ENCODE measurements around the gene TMEM134. TPM values are rescaled to one million over a fixed set of nuclear protein-coding genes. Genes with fewer than 3 reads are reported as not detected.
A peak's percentile ranks its signal among the peaks of the same experiment; 100 is the strongest.

The TMEM134 gene
- total RNA-seq, 4 donors from 2014 or later, result 49.2 to 184 (median 96.6) TPM

DNA sequence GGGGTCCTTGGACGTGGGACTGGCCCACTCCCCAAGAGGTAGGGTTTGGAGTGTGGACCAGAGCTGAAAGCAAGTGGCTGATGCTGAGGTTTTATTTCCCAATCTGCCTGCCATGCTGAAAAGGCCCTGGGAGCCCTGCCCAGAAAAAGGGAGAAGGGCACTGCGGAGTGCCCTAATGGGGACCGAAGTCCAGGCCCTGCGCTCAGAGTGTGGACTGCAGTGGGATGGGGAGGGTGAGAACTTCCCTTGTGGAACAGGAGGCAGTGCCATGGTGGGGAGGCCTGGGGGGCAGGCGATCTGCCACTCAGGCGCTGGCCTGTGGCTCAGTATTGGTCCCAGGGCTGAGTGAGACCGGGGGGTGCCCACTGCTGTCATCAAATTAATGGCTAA is 20.8 kb downstream of the TMEM134 start:
- H3K27ac ChIP-seq, result no peak overlapping the region
- no peaks in the 10 kb centered on the region for H3K36me3 ChIP-seq
- peaks cover 0 to 23% (median 12%) of the 10 kb centered on the region in 4 donors for H3K4me1 ChIP-seq
- H3K4me3 ChIP-seq, result no peak overlapping the region
- 89 to 90% methylated on average over 7 of the region's 7 CpGs for WGBS, 2 donors
- DNase-seq (ENCODE audit: low spot score in 2 of 2), result no peak
- H3K27me3 ChIP-seq, result no peaks in the 10 kb centered on the region
- no peaks in the 10 kb centered on the region for H3K9me3 ChIP-seq
- TF ChIP-seq, protein P1, sequence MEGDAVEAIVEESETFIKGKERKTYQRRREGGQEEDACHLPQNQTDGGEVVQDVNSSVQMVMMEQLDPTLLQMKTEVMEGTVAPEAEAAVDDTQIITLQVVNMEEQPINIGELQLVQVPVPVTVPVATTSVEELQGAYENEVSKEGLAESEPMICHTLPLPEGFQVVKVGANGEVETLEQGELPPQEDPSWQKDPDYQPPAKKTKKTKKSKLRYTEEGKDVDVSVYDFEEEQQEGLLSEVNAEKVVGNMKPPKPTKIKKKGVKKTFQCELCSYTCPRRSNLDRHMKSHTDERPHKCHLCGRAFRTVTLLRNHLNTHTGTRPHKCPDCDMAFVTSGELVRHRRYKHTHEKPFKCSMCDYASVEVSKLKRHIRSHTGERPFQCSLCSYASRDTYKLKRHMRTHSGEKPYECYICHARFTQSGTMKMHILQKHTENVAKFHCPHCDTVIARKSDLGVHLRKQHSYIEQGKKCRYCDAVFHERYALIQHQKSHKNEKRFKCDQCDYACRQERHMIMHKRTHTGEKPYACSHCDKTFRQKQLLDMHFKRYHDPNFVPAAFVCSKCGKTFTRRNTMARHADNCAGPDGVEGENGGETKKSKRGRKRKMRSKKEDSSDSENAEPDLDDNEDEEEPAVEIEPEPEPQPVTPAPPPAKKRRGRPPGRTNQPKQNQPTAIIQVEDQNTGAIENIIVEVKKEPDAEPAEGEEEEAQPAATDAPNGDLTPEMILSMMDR (IDR thresholded peaks at IDR 0.05), result no peak
- TF ChIP-seq POLR2A (IDR thresholded peaks at IDR 0.05) (no peak), EP300 (IDR thresholded peaks at IDR 0.05) (no peak)

- Histone ChIP-seq H3K27me3 (no peaks in the 10 kb centered on the region), H3K27ac (no peak overlapping the region), H3K36me3 (peaks cover 0 to 16% (median 0%) of the 10 kb centered on the region in 3 donors), H3K4me1 (peaks cover 0 to 40% (median 25%) of the 10 kb centered on the region in 4 donors), H3K4me3 (no peak overlapping the region), H3K9me3 (no peaks in the 10 kb centered on the region)
- DNase-seq (ENCODE audit: low spot score in 2 of 2), result no peak
- WGBS, 2 donors, result 72 to 86% methylated on average over 5 of the region's 5 CpGs
- TF ChIP-seq, protein P1 (IDR thresholded peaks at IDR 0.05), result no peak
- TF ChIP-seq EP300 (IDR thresholded peaks at IDR 0.05) (no peak), POLR2A (IDR thresholded peaks at IDR 0.05) (no peak)
These were observed 23.5 kb downstream of the TMEM134 start for GRCh38 chr11:67445515-67445914.

DNA sequence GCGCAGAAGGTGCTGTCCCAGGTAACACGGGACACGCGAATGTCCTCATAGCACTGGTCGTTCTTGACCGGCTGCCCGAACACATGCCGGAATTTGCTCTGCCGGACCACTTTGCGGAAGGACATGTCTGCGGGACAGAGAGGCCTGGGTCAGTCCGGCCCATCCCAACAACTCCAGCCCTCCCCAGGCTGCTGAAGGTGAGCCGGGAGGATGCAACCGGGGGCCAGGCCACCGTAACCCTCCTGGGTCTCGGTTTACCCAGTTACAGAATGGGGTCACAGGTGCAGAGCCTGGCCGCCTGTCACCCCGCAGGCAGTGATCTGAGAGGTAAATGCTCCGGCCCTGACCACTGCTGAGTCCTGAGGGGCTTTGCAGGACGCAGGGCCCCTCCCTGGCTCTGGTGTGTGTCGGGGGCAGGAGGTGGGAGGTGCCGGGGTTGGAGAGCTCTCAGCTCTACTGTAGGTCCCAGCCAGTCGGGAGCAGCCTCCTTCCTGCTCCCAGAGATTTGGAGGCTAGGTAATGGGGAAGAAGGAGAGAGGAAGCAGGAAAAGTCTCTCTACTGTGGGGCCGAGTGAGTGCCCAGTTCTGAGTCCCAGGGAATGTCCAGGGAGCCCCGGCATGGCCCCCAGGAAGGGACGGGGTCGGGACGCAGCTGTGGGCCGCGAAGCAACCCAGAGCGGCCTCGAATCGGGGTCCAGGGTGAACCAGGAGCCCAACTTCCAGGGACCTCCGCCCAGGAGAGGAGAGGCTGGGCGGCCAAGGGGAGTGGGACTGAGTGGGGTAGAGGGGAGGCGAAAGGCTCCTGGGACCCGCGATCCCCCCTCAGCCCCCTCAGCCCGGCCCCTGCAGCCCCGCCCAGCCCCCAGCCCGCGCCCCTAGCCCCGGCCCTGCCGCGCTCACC is 26.3 kb downstream of the TMEM134 start:
- Histone ChIP-seq H3K27ac (peak overlapping the region; percentile 89 to 96 (median 94)), H3K27me3 (no peaks in the 10 kb centered on the region), H3K4me1 (peaks cover 0 to 55% (median 32%) of the 10 kb centered on the region in 4 donors), H3K9me3 (no peaks in the 10 kb centered on the region), H3K36me3 (peaks cover 0 to 44% (median 0%) of the 10 kb centered on the region in 3 donors), H3K4me3 (peak overlapping the region; percentile 70 to 78 (median 75))
- no peak for DNase-seq (ENCODE audit: low spot score in 2 of 2)
- TF ChIP-seq, protein P1 (IDR thresholded peaks at IDR 0.05), result no peak
- TF ChIP-seq EP300 (IDR thresholded peaks at IDR 0.05), result no peak
- no peak for TF ChIP-seq POLR2A (IDR thresholded peaks at IDR 0.05)
- WGBS, 2 donors, result 36 to 39% methylated on average over 24 to 30 of the region's 45 CpGs

GRCh38 chr11:67441731-67442351 is 27.2 kb downstream of the TMEM134 start:
- WGBS, 2 donors, result 81 to 87% methylated on average over 28 of the region's 28 CpGs
- Histone ChIP-seq H3K4me1 (peaks cover 0 to 62% (median 32%) of the 10 kb centered on the region in 4 donors), H3K27me3 (no peaks in the 10 kb centered on the region), H3K36me3 (peaks cover 0 to 53% (median 0%) of the 10 kb centered on the region in 3 donors), H3K4me3 (no peak overlapping the region), H3K9me3 (no peaks in the 10 kb centered on the region), H3K27ac (peak overlapping the region in 1 of 4 donors; percentile 95)
- no peak for DNase-seq (ENCODE audit: low spot score in 2 of 2)
- TF ChIP-seq, protein P1 (IDR thresholded peaks at IDR 0.05), result no peak
- TF ChIP-seq POLR2A (IDR thresholded peaks at IDR 0.05), result no peak
- TF ChIP-seq EP300 (IDR thresholded peaks at IDR 0.05), result no peak
